Measurements from ENCODE around the gene QPCT. TPM values are rescaled to one million over a fixed set of nuclear protein-coding genes. Genes with fewer than 3 reads are reported as not detected.
"Not testable (repeated sequence)": the region's sequence is repeated elsewhere in the genome, so short reads cannot be mapped to it uniquely, and the experiment has no call there.

The QPCT gene
- total and polyA plus RNA-seq, 5 donors = 1.7 to 7.3 (median 2.5) TPM

DNA sequence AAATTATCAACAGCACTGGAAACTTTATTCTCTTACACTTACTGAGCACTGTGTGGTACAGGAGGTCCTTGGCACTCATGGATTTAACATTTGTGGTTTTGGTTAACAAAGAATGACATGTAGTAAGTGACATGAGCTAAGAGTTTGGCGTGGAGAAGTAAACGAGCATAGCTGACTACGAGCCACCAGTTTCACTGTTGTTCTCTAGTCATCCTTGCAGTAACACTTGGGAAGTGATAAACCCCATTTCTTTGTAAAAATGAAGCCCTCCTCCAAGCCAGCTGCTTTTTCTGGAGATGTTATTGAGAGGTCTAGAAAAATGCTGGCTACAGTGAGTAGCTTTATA lies 32.7 kb downstream of the QPCT start:
- Histone ChIP-seq H3K27ac (ENCODE audit: low read length) (no peak overlapping the region), H3K4me1 (ENCODE audit: control insufficient read depth, insufficient read depth, low read length) (no peaks in the 10 kb centered on the region), H3K4me3 (ENCODE audit: low read length) (no peak overlapping the region), H3K9me3 (ENCODE audit: control insufficient read depth, low read length) (no peaks in the 10 kb centered on the region), H3K27me3 (ENCODE audit: control insufficient read depth, insufficient read depth) (no peaks in the 10 kb centered on the region)
- DNase-seq = no peak
- ATAC-seq = peak; percentile 61 to 63
- 41% methylated on average over 3 of the region's 3 CpGs for WGBS
- intact Hi-C loops (cut with DNase I) = no loop called here

DNA sequence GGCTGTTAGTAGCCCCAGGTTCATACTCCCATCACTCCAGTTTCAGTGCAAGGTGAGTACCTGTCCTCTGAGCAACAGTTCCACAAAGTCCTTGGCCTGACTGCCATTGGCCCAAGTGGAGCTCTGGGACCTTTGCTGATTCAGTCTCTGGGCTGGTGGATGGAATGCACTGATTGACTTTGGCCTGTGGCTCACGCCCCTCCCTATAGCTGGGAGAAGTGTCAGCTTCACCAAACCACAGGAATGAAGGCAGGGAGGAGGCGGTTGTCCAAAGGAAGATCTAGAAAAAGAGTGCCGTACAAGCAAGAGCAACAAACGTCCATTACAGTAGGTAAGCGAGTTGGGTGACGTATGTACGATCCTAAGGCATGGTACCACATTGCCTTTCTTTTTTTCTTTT lies 34.0 kb downstream of the QPCT start:
- no peak for DNase-seq
- 99% methylated on average over 7 of the region's 7 CpGs for WGBS
- H3K27ac ChIP-seq (ENCODE audit: low read length) = no peak overlapping the region

DNA sequence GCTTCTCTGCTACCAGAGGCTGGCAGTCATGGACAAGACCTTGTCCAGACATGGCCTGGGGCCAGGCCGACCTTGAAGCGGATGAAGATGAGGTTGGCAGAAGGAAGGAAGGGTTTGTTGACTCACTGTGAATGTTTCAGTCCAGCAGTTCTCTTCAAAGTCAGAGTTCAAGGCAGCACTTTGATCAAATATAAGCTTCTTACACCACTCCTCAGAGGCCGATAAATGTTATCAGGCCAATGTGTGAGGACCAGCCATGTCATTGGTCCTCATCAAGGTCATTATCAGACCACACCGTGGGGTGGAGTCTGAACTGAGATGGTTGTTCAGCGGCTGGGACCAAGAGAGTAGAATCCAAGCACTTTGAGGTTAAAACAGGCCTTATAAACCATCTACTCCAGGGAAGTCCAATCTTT lies 35.5 kb downstream of the QPCT start:
- 78% methylated on average over 5 of the region's 5 CpGs for WGBS
- H3K4me3 ChIP-seq (ENCODE audit: low read length) = no peak overlapping the region
- H3K4me1 ChIP-seq (ENCODE audit: control insufficient read depth, insufficient read depth, low read length) = no peaks in the 10 kb centered on the region
- ATAC-seq (peak in 1 of 2 donors; percentile 46), DNase-seq (no peak)
- H3K9me3 ChIP-seq (ENCODE audit: control insufficient read depth, low read length) = no peaks in the 10 kb centered on the region
- intact Hi-C loops (cut with DNase I) = no loop called here
- H3K27ac ChIP-seq (ENCODE audit: low read length) = no peak overlapping the region
- no peaks in the 10 kb centered on the region for H3K27me3 ChIP-seq (ENCODE audit: control insufficient read depth, insufficient read depth)

More for the DNA sequence above, 34.0 kb downstream of the QPCT start:
- Histone ChIP-seq H3K4me3 (ENCODE audit: low read length) (no peak overlapping the region), H3K9me3 (ENCODE audit: control insufficient read depth, low read length) (no peaks in the 10 kb centered on the region), H3K4me1 (ENCODE audit: control insufficient read depth, insufficient read depth, low read length) (no peaks in the 10 kb centered on the region), H3K27me3 (ENCODE audit: control insufficient read depth, insufficient read depth) (no peaks in the 10 kb centered on the region)
- ATAC-seq = no peak
- intact Hi-C loops (cut with DNase I) = no loop called here

DNA sequence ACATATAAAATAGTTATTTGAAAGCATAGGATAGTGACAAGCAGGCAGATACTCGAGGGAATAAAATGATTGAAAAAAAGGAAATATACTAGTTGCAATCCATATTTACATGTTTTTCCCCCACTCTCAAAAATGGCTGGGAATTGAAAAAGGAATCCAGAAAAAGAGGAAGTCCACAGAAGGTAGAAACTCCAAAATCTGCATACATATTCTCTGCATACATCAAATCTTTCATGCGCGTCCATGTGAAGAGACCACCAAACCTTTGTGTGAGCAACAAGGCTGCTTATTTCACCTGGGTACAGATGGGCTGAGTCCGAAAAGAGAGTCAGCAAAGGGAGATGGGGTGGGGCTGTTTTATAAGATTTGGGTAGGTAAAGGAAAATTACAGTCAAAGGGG lies 36.4 kb downstream of the QPCT start:
- intact Hi-C loops (cut with DNase I); H3K27ac ChIP-seq (ENCODE audit: low read length); H3K9me3 ChIP-seq (ENCODE audit: control insufficient read depth, low read length); H3K27me3 ChIP-seq (ENCODE audit: control insufficient read depth, insufficient read depth); ATAC-seq; H3K4me1 ChIP-seq (ENCODE audit: control insufficient read depth, insufficient read depth, low read length); DNase-seq; H3K4me3 ChIP-seq (ENCODE audit: low read length): not testable (repeated sequence)
- 94% methylated on average over 4 of the region's 4 CpGs for WGBS

DNA sequence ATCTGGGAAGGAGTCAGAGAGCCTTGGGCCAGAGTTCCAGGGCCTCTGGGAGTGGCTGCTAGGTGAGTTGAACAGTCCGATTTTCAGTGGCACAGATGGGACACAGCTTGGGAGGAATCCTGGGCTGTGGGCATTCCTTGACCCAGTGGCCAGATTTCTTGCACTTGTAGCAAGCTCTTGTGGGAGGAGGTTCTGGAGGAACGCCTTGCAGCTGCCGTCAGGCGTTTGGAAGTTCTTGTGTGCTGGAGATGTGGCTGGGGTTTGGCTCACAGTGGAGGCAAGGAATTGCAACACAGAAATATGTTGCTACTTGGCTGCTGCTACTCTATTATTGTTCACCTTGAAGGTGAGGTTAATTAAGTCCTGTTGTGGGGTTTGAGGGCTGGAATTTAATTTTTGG lies 39.8 kb downstream of the QPCT start:
- ATAC-seq; H3K27me3 ChIP-seq (ENCODE audit: control insufficient read depth, insufficient read depth); H3K9me3 ChIP-seq (ENCODE audit: control insufficient read depth, low read length); intact Hi-C loops (cut with DNase I); H3K4me1 ChIP-seq (ENCODE audit: control insufficient read depth, insufficient read depth, low read length); H3K27ac ChIP-seq (ENCODE audit: low read length); H3K4me3 ChIP-seq (ENCODE audit: low read length): not testable (repeated sequence)
- DNase-seq = peak in 2 of 3 donors; percentile 23 to 46
- WGBS = 80% methylated on average over 4 of the region's 4 CpGs

DNA sequence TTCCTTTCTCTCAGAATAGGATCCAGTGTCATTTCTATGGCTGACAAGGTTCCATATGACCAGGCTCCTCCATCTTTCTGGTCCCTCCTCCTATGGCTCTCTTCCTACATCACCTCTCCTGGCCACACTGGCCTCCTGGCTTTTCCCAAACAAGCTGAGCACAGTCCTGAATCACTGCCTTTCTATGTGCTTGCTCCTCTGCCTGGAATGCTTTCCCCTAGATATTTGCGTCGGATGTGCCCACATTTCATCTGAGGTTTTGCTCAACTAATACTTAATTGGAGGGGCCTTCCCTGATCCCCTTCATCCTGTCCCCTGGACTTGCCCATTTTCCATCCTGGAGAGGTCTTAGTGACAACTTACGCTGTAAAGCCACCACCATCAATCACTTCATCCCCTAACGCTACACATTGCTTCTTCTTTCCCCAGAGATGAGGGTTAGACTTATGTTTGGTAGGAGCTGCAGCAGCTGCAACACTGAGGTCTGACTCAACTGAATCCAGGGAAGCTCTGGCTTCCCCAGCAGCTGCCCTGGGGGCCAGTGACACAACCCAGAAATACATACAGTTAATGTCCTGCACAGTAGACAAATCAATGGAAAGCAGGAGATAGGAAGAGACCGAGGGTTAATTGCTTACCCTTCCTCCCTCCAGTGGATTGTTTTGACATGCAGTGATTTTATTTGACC lies 42.9 kb downstream of the QPCT start:
- Histone ChIP-seq H3K9me3 (ENCODE audit: control insufficient read depth, low read length) (no peaks in the 10 kb centered on the region), H3K27ac (ENCODE audit: low read length) (no peak overlapping the region), H3K27me3 (ENCODE audit: control insufficient read depth, insufficient read depth) (no peaks in the 10 kb centered on the region), H3K4me1 (ENCODE audit: control insufficient read depth, insufficient read depth, low read length) (no peaks in the 10 kb centered on the region), H3K4me3 (ENCODE audit: low read length) (no peak overlapping the region)
- no peak for DNase-seq
- WGBS = 91% methylated on average over 5 of the region's 5 CpGs
- ATAC-seq = no peak
- intact Hi-C loops (cut with DNase I) = no loop called here

DNA sequence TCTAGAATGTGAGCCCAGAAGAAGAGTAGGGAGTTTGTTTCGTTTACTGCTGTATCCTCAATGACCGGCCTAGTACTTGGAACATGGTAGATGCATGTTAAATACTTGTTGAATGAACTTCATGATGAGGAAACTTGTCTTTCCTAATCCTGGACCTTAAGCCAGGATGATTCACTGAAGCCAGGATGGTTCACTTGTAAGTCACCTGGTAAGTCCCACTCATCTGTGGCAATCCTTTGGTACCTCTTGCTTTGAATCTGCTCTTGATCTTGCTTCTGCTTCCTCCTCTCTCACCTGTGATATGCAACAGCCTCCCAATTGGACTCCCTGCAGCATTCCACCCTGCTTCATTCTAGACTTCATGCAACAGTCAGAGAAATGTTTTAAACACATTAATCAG lies 43.6 kb downstream of the QPCT start:
- 91% methylated on average over 2 of the region's 2 CpGs for WGBS
- no peak overlapping the region for H3K27ac ChIP-seq (ENCODE audit: low read length)

DNA sequence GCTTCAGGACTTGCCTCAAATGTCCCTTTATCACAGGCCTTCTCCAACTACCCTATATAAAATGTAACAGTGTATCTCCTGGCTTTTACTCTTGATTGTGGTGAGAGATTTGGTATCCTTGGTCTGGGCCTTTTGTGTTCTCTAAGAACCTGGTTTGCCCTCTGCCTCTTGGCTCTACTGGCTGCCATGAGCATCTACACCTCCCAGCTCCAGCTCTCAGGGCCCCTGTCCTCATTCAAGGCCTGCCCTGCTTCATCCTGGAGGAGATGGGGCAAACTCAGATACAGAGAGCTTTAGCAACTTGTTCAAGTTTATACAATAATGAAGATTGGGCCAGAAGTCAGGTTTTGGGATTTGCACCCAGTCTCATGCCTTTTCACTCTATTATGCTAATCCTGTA lies 45.0 kb downstream of the QPCT start:
- Histone ChIP-seq H3K4me1 (ENCODE audit: control insufficient read depth, insufficient read depth, low read length) (no peaks in the 10 kb centered on the region), H3K27ac (ENCODE audit: low read length) (no peak overlapping the region), H3K27me3 (ENCODE audit: control insufficient read depth, insufficient read depth) (no peaks in the 10 kb centered on the region), H3K4me3 (ENCODE audit: low read length) (no peak overlapping the region), H3K9me3 (ENCODE audit: control insufficient read depth, low read length) (no peaks in the 10 kb centered on the region)
- ATAC-seq (no peak), DNase-seq (no peak)
- intact Hi-C loops (cut with DNase I) = no loop called here

More for the DNA sequence above, 43.6 kb downstream of the QPCT start:
- no peak overlapping the region for H3K4me3 ChIP-seq (ENCODE audit: low read length)
- DNase-seq (no peak), ATAC-seq (no peak)
- no peaks in the 10 kb centered on the region for H3K27me3 ChIP-seq (ENCODE audit: control insufficient read depth, insufficient read depth)
- intact Hi-C loops (cut with DNase I) = no loop called here
- H3K9me3 ChIP-seq (ENCODE audit: control insufficient read depth, low read length) = no peaks in the 10 kb centered on the region
- no peaks in the 10 kb centered on the region for H3K4me1 ChIP-seq (ENCODE audit: control insufficient read depth, insufficient read depth, low read length)

DNA sequence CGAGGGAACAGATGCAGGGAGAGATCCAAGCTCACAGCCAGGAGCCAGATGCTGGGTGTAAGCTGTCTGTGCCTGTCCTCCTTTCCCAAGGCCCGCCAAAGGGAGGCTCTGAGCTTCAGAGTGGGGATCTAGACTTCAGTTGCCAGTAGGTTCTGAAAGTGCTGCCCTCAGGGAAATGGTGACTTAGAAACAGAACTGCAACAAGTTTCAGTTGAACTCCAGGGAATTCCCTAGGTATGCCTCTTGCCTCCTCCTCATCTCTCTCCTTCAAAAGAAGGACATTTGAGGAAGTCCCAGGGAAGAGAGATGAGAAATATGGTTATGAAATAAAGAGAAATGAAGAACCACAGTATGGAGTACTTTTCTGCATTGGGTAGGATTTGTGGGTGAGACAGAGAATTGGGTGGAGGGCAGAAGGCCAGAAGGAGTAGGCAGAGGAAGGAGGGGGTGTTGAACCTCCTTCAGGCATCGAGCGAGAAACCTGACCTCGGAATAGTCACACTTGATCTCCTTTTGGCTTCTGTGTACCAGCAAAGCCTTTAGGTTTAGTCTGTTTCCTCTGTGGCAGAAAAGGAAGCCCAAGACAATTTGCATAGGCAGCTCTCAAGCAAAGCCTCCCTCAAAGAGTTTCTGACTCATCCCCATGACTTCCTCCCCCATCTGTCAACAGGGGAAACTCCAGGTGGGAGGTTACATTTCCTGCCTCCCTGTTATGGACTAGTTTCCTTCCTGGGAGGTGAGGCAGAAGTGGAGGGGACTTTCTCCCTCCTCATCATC lies 45.7 kb downstream of the QPCT start:
- peak overlapping the region; percentile 26 for H3K27ac ChIP-seq (ENCODE audit: low read length)
- no peaks in the 10 kb centered on the region for H3K9me3 ChIP-seq (ENCODE audit: control insufficient read depth, low read length)
- ATAC-seq (peak; percentile 24 to 76), DNase-seq (no peak)
- intact Hi-C loops (cut with DNase I) = no loop called here
- no peak overlapping the region for H3K4me3 ChIP-seq (ENCODE audit: low read length)
- no peaks in the 10 kb centered on the region for H3K27me3 ChIP-seq (ENCODE audit: control insufficient read depth, insufficient read depth)
- WGBS = 52% methylated on average over 5 of the region's 5 CpGs
- H3K4me1 ChIP-seq (ENCODE audit: control insufficient read depth, insufficient read depth, low read length) = no peaks in the 10 kb centered on the region

DNA sequence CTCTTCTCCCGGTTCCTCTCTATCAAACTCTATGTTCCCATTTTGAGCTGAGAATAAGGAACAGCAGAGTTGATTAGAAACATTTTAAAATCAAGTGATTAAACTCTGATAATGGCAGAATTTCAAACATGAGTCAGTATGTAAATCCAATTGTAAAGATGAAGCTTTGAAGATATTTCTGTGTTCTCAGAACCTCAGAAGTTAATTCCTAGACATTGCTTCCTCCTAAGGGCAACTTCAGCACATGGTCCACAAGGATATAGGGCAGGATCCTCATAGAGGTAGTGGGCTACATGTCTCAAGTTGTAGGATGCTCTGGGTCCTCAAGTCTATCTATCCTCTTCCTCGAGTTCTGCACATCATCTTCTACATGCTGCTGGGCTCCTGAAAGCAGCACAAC lies 46.3 kb downstream of the QPCT start:
- intact Hi-C loops (cut with DNase I) = no loop called here
- 72% methylated on average over 2 of the region's 2 CpGs for WGBS
- no peak overlapping the region for H3K27ac ChIP-seq (ENCODE audit: low read length)
- H3K27me3 ChIP-seq (ENCODE audit: control insufficient read depth, insufficient read depth) = no peaks in the 10 kb centered on the region
- DNase-seq (no peak), ATAC-seq (no peak)
- no peaks in the 10 kb centered on the region for H3K4me1 ChIP-seq (ENCODE audit: control insufficient read depth, insufficient read depth, low read length)
- H3K4me3 ChIP-seq (ENCODE audit: low read length) = no peak overlapping the region
- H3K9me3 ChIP-seq (ENCODE audit: control insufficient read depth, low read length) = no peaks in the 10 kb centered on the region

DNA sequence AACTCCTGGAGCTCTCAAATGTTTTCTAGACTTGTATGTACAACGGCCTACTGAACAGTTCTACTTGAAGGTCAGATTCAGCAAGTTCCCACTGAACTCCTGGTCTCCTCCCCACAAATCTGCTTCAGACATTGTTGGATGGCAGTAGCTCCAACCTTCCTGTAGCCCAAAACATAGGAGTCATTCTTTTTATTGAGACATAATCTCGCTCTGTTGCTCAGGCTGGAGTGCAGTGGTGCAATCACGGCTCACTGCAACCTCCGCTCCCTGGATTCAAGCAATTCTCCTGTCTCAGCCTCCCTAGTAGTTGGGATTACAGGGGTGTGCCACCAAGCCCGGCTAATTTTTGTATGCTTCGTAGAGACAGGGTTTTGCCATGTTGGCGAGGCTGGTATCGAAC lies 47.3 kb downstream of the QPCT start:
- H3K9me3 ChIP-seq (ENCODE audit: control insufficient read depth, low read length) = no peaks in the 10 kb centered on the region
- no peak overlapping the region for H3K27ac ChIP-seq (ENCODE audit: low read length)
- H3K27me3 ChIP-seq (ENCODE audit: control insufficient read depth, insufficient read depth) = no peaks in the 10 kb centered on the region
- WGBS = 97% methylated on average over 8 of the region's 8 CpGs
- DNase-seq (no peak), ATAC-seq (no peak)
- no peak overlapping the region for H3K4me3 ChIP-seq (ENCODE audit: low read length)
- H3K4me1 ChIP-seq (ENCODE audit: control insufficient read depth, insufficient read depth, low read length) = no peaks in the 10 kb centered on the region
- intact Hi-C loops (cut with DNase I) = no loop called here

Data from right cardiac atrium (tissue), 5 donors.